HCT116 (cell line): ENCODE data around the gene MDFIC2. TPM values are rescaled to one million over a fixed set of nuclear protein-coding genes. Genes with fewer than 3 reads are reported as not detected.

Experiments
- ATAC-seq: fragments of 200-7000 bp; cut with Tn5 transposase; 2 replicates; pipeline ENCODE4 v1.9.1; 2020; ENCODE audit warnings: mild to moderate bottlenecking, moderate library complexity
- BruUV-seq: library from RNA; stranded (reverse); fragments of 400-500 nt; replicated peaks from 2 replicates; lab custom pipeline; 2021; lab: Mats Ljungman, UMichigan
- CTCF ChIA-PET: fragments of 300-600 bp; sonication (Branson Sonifier 250); formaldehyde crosslinking; loops from one replicate; lab custom pipeline; 2021; ENCODE audit warnings: antibody characterized with exemption; lab: Charles Lee
- POLR2A ChIA-PET: fragments of 300-600, 350-600 bp; sonication (Branson Sonifier 250); formaldehyde crosslinking; loops from one replicate; lab custom pipeline; 2021; ENCODE audit warnings: antibody characterized with exemption; lab: Charles Lee
- RAD21 ChIA-PET, 2 experiments: fragments of 300-600 bp; sonication (Branson Sonifier 250); formaldehyde crosslinking; loops; one replicate each; lab custom pipeline; 2023; ENCODE audit warnings: low total read pairs in 2 of 2; ENCODE audit not compliant: uncharacterized antibody in 2 of 2, unreplicated experiment in 2 of 2, low non-redundant PET in 1 of 2; lab: Charles Lee
- DNase-seq: peaks from one replicate; pipeline ENCODE4 v3.0.0-alpha.2; 2010; ENCODE audit warnings: low read depth, low spot score
- H2AFZ ChIP-seq: fragments of 200-600 bp; shearing (Covaris generic), sonication (generic); 2 replicates; pipeline ENCODE4 v1.6.1; 2017; ENCODE audit warnings: low read depth, mixed run types, mixed read lengths, antibody characterized with exemption, low read length; ENCODE audit not compliant: poor library complexity, severe bottlenecking
- H3K27ac ChIP-seq: 2 replicates; pipeline ENCODE4 v1.5.1; 2012; ENCODE audit warnings: low read depth, low read length
- H3K27me3 ChIP-seq: fragments of 200-600 bp; sonication (generic); 2 replicates; pipeline ENCODE4 v1.6.1; 2016; ENCODE audit warnings: mixed run types, low read length, mixed read lengths; ENCODE audit not compliant: insufficient read depth
- H3K36me3 ChIP-seq, 2 experiments: fragments of 200-500 bp in 1 of 2; fragments of 200-600 bp in 1 of 2; sonication (Bioruptor generic) in 1 of 2; sonication (generic) in 1 of 2; 2 replicates each; pipeline versions ENCODE4 v1.5.1 to v1.6.1; 2014 to 2016; ENCODE audit warnings: low read length in 2 of 2, inconsistent platforms in 1 of 2, mixed read lengths in 1 of 2, mixed run types in 1 of 2; ENCODE audit not compliant: insufficient read depth in 2 of 2, control insufficient read depth in 1 of 2
- H3K4me1 ChIP-seq, 2 experiments: fragments of 200-600 bp in 1 of 2; sonication (generic) in 1 of 2; 2 replicates each; pipeline versions ENCODE4 v1.5.1 to v1.6.1; 2012 to 2017; ENCODE audit warnings: low read length in 2 of 2, inconsistent platforms in 1 of 2, mild to moderate bottlenecking in 1 of 2, mixed read lengths in 1 of 2, mixed run types in 1 of 2, moderate library complexity in 1 of 2; ENCODE audit not compliant: insufficient read depth in 2 of 2, control insufficient read depth in 1 of 2
- H3K4me2 ChIP-seq: fragments of 200-600 bp; sonication (generic); 2 replicates; pipeline ENCODE4 v1.6.1; 2017; ENCODE audit warnings: mixed run types, low read length, mixed read lengths
- H3K4me3 ChIP-seq, 2 experiments: fragments of 200-600 bp in 1 of 2; sonication (generic) in 1 of 2; replicated peaks in 1 of 2; 2 replicates each; pipeline ENCODE4 v1.5.1; 2011 to 2016; ENCODE audit warnings: low read length in 2 of 2, control low read depth in 1 of 2, low read depth in 1 of 2, mild to moderate bottlenecking in 1 of 2, mixed read lengths in 1 of 2, mixed run types in 1 of 2
- H3K79me2 ChIP-seq: fragments of 200-600 bp; sonication (generic); 2 replicates; pipeline ENCODE4 v1.6.1; 2017; ENCODE audit warnings: mild to moderate bottlenecking, mixed run types, low read length, moderate library complexity, mixed read lengths; ENCODE audit not compliant: insufficient read depth
- H3K9ac ChIP-seq: fragments of 200-600 bp; sonication (generic); 2 replicates; pipeline ENCODE4 v1.6.1; 2016; ENCODE audit warnings: low read length, mixed read lengths
- H3K9me2 ChIP-seq: fragments of 200-600 bp; sonication (generic), shearing (Covaris generic); 2 replicates; pipeline ENCODE4 v1.6.1; 2017; ENCODE audit warnings: mixed run types, mild to moderate bottlenecking, moderate library complexity; ENCODE audit not compliant: insufficient read depth
- H3K9me3 ChIP-seq, 2 experiments: fragments of 200-500 bp in 1 of 2; fragments of 200-600 bp in 1 of 2; sonication (Bioruptor generic) in 1 of 2; sonication (generic) in 1 of 2; 2 replicates each; pipeline ENCODE4 v1.6.1; 2014 to 2017; ENCODE audit warnings: low read length in 2 of 2, mixed read lengths in 2 of 2, inconsistent platforms in 1 of 2, low read depth in 1 of 2, mild to moderate bottlenecking in 1 of 2, mixed run types in 1 of 2, moderate library complexity in 1 of 2; ENCODE audit not compliant: control insufficient read depth in 1 of 2, insufficient read depth in 1 of 2
- H4K20me1 ChIP-seq: fragments of 200-600 bp; sonication (generic), shearing (Covaris generic); 2 replicates; pipeline ENCODE4 v1.6.1; 2017; ENCODE audit warnings: mixed run types, mild to moderate bottlenecking, moderate library complexity; ENCODE audit not compliant: insufficient read depth
- CBX3 ChIP-seq: IDR thresholded peaks from 2 replicates; pipeline ENCODE4 v1.6.1; 2012; ENCODE audit warnings: low read depth
- CEBPB ChIP-seq: IDR thresholded peaks from 2 replicates; pipeline ENCODE4 v1.6.1; 2012; ENCODE audit warnings: low read depth
- EGR1 ChIP-seq: IDR thresholded peaks from 2 replicates; pipeline ENCODE4 v1.6.1; 2012; ENCODE audit warnings: low read depth
- EZH2 ChIP-seq: fragments of 200-600 bp; sonication (generic); IDR thresholded peaks from 2 replicates; pipeline ENCODE4 v1.6.1; 2017; ENCODE audit warnings: antibody characterized with exemption, mixed run types
- EZH2phosphoT487 ChIP-seq: fragments of 200-600 bp; IDR thresholded peaks from 2 replicates; pipeline ENCODE4 v1.6.1; 2018; ENCODE audit warnings: antibody characterized with exemption, borderline replicate concordance
- JUND ChIP-seq: IDR thresholded peaks from 2 replicates; pipeline ENCODE4 v1.6.1; 2012
- MAX ChIP-seq: IDR thresholded peaks from 2 replicates; pipeline ENCODE4 v1.6.1; 2012
- POLR2A ChIP-seq: IDR thresholded peaks from 2 replicates; pipeline ENCODE4 v1.7.0; 2011; ENCODE audit warnings: borderline replicate concordance; ENCODE audit not compliant: insufficient read depth, insufficient read length; ENCODE audit errors: extremely low read depth
- POLR2AphosphoS5 ChIP-seq: IDR thresholded peaks from 2 replicates; pipeline ENCODE4 v1.6.1; 2011; ENCODE audit warnings: mild to moderate bottlenecking, low read depth, low read length, moderate library complexity
- SIN3A ChIP-seq: IDR thresholded peaks from 2 replicates; pipeline ENCODE4 v1.6.1; 2012; ENCODE audit warnings: low read depth
- SP1 ChIP-seq: IDR thresholded peaks from 2 replicates; pipeline ENCODE4 v1.6.1; 2012; ENCODE audit warnings: low read depth
- YY1 ChIP-seq: IDR thresholded peaks from 2 replicates; pipeline ENCODE4 v1.6.1; 2011; ENCODE audit warnings: low read length, low read depth, moderate library complexity, mild to moderate bottlenecking; ENCODE audit not compliant: insufficient replicate concordance; ENCODE audit errors: extremely low read depth
- ZFX ChIP-seq: fragments of 450-650 bp; IDR thresholded peaks from 2 replicates; pipeline ENCODE4 v1.6.1; 2017
- intact Hi-C: fragments of 100-400 bp; cut with micrococcal nuclease; formaldehyde crosslinking; loops from 2 replicates; pipeline ENCODE4 v1.10.0; 2022
- total RNA-seq: library from RNA; stranded (reverse); gene quantifications from one replicate; pipeline ENCODE4 v1.2.1, GENCODE V29; 2021; ENCODE audit not compliant: unreplicated experiment
- TF ChIP-seq, protein P1 (sequence below), 3 experiments: fragments of 200-600 bp in 1 of 3; sonication (generic) in 1 of 3; IDR thresholded peaks in 2 of 3; conservative IDR thresholded peaks in 1 of 3; 2 replicates each; pipeline ENCODE4 v1.5.1; 2012 to 2017; ENCODE audit warnings: low read depth in 2 of 3, low read length in 2 of 3, antibody characterized with exemption in 1 of 3, borderline replicate concordance in 1 of 3, control low read depth in 1 of 3, mild to moderate bottlenecking in 1 of 3, mixed read lengths in 1 of 3, mixed run types in 1 of 3, moderate library complexity in 1 of 3; ENCODE audit not compliant: insufficient read depth in 1 of 3

The MDFIC2 gene
- total RNA-seq, 1 experiment from 2014 or later = not detected

GRCh38 chr3:70245746-70246525, 66.5 kb downstream of the MDFIC2 start:
- Histone ChIP-seq H3K9me3 (peaks cover 0 to 9% of the 10 kb centered on the region in 2 experiments; a peak in 1 of 4 replicates), H3K9ac (no peak overlapping the region), H3K79me2 (no peaks in the 10 kb centered on the region), H3K36me3 (no peaks in the 10 kb centered on the region; a peak in 1 of 4 replicates), H3K4me1 (no peaks in the 10 kb centered on the region), H3K4me2 (no peak overlapping the region), H3K9me2 (no peaks in the 10 kb centered on the region), H3K27ac (no peak overlapping the region), H4K20me1 (no peaks in the 10 kb centered on the region; the same call in 1 of the 2 replicates), H3K4me3 (no peak overlapping the region), H2AFZ (no peak overlapping the region), H3K27me3 (no peaks in the 10 kb centered on the region)
- POLR2A ChIA-PET = no interaction called here
- ATAC-seq = no peak
- CTCF ChIA-PET = no interaction called here
- TF ChIP-seq SIN3A = no peak
- no peak for TF ChIP-seq ZFX
- no peak for TF ChIP-seq EGR1
- no peak for TF ChIP-seq EZH2
- TF ChIP-seq, protein P1, sequence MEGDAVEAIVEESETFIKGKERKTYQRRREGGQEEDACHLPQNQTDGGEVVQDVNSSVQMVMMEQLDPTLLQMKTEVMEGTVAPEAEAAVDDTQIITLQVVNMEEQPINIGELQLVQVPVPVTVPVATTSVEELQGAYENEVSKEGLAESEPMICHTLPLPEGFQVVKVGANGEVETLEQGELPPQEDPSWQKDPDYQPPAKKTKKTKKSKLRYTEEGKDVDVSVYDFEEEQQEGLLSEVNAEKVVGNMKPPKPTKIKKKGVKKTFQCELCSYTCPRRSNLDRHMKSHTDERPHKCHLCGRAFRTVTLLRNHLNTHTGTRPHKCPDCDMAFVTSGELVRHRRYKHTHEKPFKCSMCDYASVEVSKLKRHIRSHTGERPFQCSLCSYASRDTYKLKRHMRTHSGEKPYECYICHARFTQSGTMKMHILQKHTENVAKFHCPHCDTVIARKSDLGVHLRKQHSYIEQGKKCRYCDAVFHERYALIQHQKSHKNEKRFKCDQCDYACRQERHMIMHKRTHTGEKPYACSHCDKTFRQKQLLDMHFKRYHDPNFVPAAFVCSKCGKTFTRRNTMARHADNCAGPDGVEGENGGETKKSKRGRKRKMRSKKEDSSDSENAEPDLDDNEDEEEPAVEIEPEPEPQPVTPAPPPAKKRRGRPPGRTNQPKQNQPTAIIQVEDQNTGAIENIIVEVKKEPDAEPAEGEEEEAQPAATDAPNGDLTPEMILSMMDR (IDR thresholded peaks at IDR 0.05 in 2 of 3, conservative IDR thresholded peaks at IDR 0.05 in 1 of 3; ENCODE audit: borderline replicate concordance in 1 of 3, insufficient read depth in 1 of 3, low read depth in 2 of 3, low read length in 2 of 3) = no peak
- no peak for TF ChIP-seq SP1
- intact Hi-C loops = loop anchor here (10.0 kb wide), 1 partner anchor 61 kb away; no protein-coding TSS in a partner anchor
- RAD21 ChIA-PET = no interaction called here
- no TSS peak for BruUV-seq
- no peak for DNase-seq

DNA sequence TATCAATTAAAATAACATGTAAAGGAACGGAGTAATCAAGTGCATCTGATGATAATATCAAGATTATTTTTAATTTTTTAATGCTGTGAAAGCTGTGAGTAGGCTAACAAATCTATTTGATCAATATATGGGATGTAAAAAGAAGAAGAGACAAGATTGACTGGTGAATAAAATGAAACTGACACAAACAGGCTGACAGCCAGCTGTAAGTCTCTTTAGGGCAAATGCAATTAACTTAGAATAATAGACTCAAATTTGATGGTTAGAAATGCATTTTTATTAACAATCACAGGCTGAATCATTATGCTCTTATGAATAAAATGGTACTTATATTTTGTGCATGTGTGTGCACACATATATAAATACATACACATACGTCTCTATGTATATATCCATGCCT, 68.0 kb downstream of the MDFIC2 start:
- Histone ChIP-seq H2AFZ (no peak overlapping the region), H3K36me3 (no peaks in the 10 kb centered on the region; a peak in 1 of 4 replicates), H3K4me1 (no peaks in the 10 kb centered on the region), H3K4me2 (no peak overlapping the region), H3K27ac (no peak overlapping the region), H3K79me2 (no peaks in the 10 kb centered on the region), H3K9me3 (peaks cover 0 to 9% of the 10 kb centered on the region in 2 experiments; a peak in 1 of 4 replicates), H3K9me2 (no peaks in the 10 kb centered on the region), H3K4me3 (no peak overlapping the region), H3K27me3 (no peaks in the 10 kb centered on the region), H3K9ac (no peak overlapping the region), H4K20me1 (no peaks in the 10 kb centered on the region; the same call in 1 of the 2 replicates)
- DNase-seq (no peak), ATAC-seq (no peak)
- no peak for TF ChIP-seq MAX
- no peak for TF ChIP-seq EZH2phosphoT487
- TF ChIP-seq CBX3 = no peak
- TF ChIP-seq CEBPB = no peak
- TF ChIP-seq, protein P1 (IDR thresholded peaks at IDR 0.05 in 2 of 3, conservative IDR thresholded peaks at IDR 0.05 in 1 of 3; ENCODE audit: borderline replicate concordance in 1 of 3, insufficient read depth in 1 of 3, low read depth in 2 of 3, low read length in 2 of 3) = no peak
- TF ChIP-seq POLR2AphosphoS5 = no peak
- no peak for TF ChIP-seq ZFX
- no peak for TF ChIP-seq POLR2A
- TF ChIP-seq JUND = no peak
- no peak for TF ChIP-seq EZH2
- no peak for TF ChIP-seq YY1
- no TSS peak for BruUV-seq
- intact Hi-C loops = loop anchor here (10.0 kb wide), 1 partner anchor 60 kb away; no protein-coding TSS in a partner anchor
- CTCF ChIA-PET = no interaction called here
- RAD21 ChIA-PET = no interaction called here
- POLR2A ChIA-PET = no interaction called here
